ENCODE data around the gene LRIT3.
"Not testable (repeated sequence)": the region's sequence is repeated elsewhere in the genome, so short reads cannot be mapped to it uniquely, and the experiment has no call there.

LRIT3 gene

DNA sequence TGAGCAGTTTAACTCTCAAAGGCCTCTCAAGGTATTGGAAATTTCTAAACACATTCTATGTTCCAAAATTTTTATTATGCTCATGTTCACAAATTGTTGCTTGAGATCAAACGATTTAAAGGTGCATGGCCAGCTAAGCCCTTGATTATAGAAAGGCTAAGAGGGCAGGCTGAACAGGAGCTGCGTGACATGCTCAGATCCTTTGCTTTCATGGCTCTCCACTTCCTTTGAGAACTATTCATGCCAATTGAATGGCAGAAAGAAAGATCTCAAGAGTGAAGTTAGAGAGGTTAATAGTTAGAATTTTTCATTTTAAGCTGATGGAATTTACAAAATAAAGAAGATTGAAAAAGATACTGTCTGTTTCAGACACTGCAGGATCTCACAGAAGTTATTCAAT lies 594 bp downstream of the LRIT3 start:
- no peak for DNase-seq (ENCODE audit: low spot score)

DNA sequence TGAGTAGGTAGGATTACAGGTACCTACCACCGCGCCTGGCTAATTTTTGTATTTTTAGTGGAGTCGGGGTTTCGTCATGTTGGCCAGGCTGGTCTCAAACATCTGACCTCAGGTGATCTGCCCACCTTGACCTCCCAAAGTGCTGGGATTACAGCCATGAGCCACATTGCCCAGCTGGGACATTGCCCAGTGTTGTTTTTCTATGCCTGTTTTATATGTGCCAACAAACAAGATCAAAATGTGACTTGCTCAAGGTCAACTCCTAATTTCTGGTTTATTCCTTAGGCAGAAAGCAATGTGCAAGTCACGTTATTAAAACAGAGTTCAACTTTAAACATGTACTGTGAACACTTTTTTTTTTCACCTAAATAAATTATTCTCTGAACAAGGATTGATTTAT lies 2.7 kb downstream of the LRIT3 start:
- no peak for DNase-seq (ENCODE audit: low spot score)

DNA sequence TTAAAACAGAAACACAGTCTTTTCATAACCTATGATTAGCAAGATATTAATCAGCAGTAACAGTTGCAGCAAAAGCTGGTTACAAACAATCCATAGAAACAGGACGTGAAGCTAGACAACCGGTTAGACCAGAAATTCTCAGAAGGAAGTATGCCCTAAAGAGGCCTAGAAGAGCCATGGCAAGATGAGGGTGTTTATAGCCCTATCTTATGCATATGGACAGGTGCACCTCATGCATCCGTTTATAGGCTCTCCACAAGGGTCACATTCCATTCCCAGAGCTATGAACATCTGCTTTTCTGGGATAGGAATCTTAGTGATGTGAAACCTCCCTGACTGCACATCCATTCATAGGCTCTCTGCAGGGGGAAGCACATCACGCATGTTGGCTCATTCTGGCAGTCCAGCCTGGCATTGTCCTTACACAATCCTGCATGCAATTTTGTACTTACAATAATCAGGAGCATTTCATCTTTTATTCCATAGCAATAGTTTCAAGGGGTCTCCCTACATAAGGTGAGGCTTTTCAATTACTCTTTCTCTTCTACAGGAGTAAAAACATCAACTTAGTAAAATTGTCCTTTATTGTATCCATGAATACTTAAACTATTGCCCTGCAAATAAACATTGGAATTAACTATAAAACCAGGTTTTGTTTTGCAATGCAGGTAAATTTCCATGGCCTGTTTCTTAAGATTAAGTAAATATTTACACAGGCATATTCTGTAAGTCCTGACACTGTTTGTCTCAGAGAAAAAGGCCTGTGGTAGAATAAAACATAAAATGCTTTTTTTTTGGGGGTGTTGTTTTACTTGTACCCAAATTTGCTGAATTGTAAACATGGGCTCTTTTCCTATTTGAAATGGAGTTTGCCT lies 11.8 kb downstream of the LRIT3 start:
- not testable (repeated sequence) for DNase-seq (ENCODE audit: low spot score)

DNA sequence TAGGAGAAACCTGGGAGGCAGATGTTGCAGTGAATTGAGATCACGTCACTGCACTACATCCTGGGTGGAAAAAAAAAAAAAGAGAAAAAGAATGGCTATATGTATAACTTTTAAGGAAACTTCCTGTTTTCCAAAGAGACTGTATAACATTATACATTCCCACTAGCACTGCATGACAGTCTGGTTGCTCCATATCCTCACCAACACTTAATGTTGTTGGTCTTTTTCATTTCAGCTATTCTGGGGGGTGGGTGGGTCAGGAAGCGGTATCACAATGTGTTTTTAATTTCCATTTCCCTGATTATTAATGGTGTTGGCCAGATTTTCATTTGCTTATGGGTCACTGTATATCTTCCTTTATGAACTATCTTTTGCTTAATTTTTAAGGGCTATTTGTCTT lies 13.4 kb downstream of the LRIT3 start:
- no peak for DNase-seq (ENCODE audit: low spot score)

DNA sequence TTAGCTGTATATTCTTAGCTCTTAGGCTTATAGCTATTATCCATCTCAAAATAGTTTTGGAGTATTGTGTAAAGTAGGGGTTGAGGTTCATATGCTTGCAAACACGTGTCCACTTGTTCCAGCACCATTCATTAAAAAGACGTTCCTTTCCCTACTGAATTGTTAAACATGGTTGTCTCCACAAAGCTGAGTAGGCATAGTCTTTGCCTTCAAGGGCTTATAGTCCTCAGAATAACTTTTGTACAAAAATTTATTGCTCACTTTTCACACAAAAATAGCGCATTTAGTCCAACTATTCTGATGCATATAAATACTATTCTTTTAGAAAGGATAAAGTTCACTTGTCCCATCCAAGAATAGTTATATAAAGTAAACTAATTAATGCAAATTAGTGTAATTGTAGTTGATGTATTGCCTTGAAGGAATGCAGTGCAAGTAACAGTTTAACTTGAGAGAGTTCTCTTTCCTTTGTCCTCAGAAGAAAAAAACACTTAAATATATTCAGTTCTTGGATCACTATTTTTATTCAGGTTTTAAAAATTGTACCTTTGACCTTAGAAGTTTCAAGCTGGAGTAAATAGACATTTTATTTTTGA lies 14.1 kb downstream of the LRIT3 start:
- no peak for DNase-seq (ENCODE audit: low spot score)

DNA sequence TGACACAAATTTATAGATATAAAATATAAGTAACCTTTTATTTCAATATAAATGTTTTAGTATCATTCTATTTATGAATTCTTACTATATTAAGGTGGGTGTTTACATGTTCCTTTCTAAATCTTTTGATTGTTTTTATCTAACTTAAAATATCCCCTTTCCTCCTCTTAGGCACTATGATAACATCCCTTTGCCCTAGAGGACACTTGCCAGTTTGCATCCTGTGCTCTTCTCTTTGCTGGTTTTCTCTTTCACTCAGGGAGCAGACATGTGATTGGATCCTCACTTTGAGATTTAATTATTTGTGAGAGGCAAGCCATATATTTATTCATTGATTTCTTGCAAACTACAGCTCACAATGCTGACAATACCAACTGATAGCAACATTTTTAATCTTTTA lies 16.2 kb downstream of the LRIT3 start:
- DNase-seq (ENCODE audit: low spot score), result no peak

DNA sequence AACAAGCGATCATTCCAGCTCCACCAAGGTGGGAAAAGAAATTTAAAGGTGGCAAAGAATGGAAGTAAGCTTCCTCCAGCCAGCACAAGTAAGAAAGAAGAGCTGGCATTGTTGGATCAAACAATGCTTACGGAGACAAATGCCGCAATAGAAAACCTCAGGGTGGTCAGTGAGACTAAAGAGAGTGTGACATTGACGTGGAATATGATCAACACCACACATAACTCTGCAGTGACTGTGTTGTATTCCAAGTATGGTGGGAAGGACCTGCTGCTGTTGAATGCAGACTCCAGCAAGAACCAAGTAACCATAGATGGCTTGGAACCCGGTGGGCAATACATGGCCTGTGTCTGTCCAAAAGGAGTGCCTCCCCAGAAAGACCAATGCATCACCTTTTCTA lies 22.2 kb downstream of the LRIT3 start:
- DNase-seq (ENCODE audit: low spot score), result no peak

DNA sequence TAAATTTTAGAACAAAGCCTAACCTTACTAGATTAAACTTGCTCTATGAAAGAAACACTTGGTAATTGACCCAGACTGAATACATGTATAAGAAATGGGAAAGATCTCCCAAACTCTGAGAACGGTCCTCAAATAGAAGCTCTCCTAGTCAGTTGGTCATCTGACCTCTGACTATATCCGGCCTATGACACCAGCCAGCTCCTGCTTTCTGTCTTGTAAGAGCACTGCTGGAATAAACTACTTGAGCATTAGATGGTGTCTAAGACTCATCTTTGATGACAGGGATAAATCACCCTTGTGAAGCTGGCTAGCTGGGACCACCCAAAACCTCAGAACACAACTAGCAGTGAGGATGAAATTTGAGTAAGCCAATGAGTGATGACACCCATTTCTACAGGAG lies 24.2 kb downstream of the LRIT3 start:
- DNase-seq (ENCODE audit: low spot score), result no peak

DNA sequence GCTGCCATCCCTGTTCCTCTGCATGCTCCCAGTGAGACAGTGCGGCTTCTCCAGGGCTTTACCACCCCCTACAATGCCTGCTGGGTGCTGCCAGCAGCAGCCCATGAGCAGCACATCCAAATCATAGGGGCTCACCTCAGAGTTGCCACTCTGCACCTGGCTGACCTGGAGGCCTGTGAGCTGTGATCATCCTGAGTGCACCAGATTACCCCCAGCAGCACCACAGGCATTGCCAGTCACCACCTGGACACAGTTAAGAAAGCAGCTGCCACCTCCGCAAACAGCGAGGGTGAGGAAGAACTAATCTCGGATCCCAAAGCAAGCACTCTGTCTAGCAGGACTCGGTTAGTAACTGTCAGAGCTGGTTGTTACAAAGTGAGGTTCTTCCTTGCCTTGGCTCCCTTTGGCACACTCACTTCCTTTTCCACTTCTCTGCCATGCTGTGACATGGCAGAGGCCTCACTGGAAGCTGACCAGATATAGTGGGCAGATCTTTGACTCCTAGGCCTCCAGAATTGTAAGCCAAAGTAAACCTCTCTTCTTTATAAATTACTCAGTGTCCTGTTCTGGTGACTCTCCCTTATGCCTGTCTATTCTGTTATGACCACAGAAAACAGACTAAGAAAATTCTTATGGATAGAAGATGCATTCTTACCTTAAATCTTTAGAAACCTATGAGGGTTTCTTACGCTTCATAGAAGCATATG lies 25.2 kb downstream of the LRIT3 start:
- DNase-seq (ENCODE audit: low spot score), result no peak

DNA sequence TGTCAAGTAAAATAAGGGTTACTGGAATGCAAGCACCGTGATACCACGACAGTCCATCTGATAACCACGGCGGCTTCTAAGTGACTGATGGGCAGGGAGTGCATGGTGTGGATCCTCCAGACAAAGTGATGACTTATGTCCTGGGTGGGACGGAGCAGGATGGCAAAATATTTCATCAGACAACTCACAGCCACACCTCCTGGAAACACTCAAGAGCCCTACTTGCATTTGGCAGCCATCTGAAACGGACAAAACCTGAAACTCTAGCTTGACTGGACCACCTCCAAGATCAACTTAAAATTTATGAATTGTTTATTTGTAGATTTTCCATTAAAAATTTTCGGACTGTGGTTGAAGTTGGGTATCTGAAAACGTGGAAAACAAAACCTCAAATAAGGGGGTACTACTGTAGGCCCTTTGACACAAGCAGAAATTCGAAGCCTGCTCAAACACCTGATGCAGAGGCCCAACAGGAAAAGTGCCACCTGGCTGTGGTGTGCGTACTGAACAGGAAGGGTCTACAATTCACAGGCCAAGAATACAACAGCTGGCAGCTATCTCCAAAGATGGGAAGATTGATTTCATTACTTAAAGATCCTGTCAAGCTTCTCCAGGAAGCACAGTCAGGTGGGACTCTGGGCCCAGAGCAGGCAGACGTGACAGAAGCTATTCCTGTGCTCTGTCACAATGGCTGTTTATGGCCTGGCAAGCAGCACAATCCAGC lies 26.0 kb downstream of the LRIT3 start:
- no peak for DNase-seq (ENCODE audit: low spot score)

DNA sequence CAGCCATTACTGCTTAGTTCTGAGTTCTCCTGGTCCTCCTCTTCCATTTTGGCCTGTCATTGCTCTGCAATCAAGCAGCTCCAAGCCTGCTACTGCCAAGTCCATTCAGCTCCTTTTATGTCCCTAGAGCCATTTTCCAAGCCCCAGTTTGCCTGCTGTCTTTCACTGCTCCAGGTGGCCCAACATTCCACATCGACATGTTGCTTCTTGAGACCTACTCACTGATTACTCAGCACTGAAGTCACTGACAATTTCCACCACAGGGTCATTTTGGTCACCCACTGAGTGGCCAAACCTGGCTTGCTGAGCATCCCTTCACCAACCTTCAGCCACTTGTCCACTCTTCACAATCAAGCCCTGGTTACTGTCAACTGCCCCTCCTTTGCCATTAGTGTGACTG lies 27.2 kb downstream of the LRIT3 start:
- DNase-seq (ENCODE audit: low spot score), result no peak

DNA sequence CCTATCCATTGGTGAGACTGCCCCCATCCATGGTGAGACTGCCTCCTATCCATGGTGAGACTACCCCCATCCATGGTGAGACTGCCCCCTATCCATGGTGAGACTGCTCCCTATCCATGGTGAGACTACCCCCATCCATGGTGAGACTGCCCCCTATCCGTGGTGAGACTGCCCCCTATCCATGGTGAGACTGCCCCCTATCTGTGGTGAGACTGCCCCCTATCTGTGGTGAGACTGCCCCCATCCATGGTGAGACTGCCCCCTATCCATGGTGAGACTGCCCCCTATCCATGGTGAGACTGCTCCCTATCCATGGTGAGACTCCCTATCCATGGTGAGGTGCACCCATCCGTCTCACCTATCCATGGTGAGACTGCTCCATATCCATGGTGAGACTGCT lies 27.6 kb downstream of the LRIT3 start:
- DNase-seq (ENCODE audit: low spot score), result not testable (repeated sequence)

DNA sequence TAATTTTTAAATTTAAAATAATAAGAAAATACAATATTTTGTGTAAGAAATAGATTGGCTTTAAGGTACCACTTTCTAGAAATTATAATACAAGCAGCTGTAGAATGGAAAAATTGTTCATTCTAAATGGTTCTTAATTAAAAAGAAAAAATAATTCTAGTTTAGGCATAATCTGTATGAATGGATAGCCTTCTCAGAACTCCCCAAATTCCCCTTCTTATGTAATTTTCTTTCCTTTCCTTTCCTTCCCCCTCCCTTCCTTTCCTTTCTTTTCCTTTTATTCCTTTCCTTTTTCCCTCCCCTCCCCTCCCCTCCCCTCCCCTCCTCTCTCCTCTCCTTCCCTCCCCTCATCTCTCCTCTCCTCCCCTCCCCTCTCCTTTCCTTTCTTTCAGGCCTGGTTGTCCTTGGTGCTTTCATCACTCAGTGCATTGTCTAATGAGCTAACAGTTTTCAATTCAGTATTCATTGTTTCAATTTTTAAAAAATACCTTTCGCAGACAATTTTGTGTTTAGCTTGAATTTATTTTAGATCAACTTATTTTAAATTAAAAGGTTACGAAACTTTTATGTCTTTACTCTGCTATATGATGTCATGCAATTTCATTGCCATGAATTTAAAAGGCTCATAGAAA lies 28.8 kb downstream of the LRIT3 start:
- DNase-seq (ENCODE audit: low spot score), result no peak

DNA sequence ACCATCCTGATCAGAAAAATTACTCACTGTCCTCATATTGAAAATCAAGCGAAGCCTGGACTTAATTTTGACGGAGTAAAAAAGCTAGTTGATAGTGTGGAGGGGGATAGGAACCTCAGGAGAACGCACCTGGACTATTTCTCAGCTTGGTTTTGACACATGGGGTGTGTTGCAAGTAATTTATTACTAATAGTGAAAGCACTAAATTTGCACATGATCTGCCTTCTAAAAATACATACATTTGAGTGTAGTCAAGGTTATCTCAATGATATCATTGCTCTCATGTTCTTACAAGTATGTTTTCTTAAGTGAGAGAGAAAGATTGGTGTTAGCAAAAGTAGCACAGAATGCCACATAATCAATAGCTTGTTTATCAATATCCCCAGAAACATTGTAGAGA lies 29.5 kb downstream of the LRIT3 start:
- DNase-seq (ENCODE audit: low spot score), result no peak

DNA sequence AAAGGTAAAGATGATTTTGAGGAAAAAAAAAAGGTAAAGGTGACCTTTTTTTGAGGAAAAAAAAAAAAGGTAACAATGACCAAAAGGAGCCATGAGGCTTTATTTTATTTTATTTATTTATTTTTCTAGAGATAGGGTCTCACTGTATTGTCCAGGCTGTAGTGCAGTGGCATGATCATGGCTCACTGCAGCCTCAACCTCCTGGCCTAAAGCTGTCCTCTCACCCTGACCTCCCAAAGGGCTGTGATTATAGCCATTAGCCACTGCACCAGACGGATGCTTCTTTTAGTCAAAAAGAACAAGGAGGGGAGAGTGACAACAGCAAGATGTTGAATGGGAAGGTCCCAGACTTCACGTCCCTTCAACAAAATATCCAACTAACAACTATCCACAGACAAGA lies 30.4 kb downstream of the LRIT3 start:
- no peak for DNase-seq (ENCODE audit: low spot score)

DNA sequence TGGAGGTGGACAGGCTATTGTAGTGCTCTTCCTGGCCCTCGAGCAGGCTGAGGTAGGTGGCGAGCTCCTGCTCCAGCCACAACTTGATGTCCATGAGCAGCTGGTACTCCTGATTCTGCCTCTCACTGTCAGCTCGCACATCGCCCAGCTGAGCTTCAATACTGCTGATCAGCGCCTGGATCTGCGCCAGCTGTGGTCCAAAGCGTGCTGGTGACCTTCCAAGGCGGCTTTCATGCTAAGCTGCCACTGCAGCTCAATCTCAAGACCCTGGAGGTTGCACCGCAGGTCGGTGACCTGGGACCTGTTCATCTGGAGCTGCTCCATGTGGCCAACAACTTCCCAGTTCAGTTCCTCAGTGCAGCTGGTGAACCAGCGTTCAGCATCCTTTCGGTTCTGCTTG lies 31.2 kb downstream of the LRIT3 start:
- no peak for DNase-seq (ENCODE audit: low spot score)

DNA sequence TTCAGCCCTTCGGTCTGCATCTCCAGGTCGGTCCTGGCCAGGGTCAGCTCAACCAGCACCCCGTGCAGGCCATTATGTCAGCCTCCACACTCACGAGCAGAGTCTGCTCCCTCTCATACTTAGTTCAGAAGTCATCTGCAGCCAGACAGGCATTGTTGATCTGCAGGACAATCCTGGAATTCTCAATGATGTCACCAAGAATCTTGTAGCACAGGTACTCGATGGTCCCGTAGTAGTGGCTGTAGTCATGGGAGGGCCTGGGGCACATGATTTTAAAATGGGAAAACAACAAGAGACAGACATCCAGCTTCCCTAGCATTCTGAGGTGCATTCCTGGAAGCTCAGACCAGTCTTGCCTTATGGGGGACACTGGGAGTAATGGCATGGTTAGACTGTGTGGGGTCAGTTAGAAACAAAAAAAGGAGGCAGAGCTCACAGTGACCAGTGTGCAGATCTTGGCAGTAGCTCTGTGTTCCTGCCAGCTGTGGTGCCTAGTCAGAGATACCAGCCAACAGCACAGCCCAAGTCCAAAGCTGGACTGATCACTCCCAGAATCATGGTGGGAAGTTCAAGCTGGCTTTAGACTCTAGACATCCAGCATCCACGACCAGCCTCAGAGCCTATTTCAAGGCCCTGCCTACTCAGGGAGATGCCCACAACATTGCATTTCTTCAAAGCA lies 31.9 kb downstream of the LRIT3 start:
- no peak for DNase-seq (ENCODE audit: low spot score)

DNA sequence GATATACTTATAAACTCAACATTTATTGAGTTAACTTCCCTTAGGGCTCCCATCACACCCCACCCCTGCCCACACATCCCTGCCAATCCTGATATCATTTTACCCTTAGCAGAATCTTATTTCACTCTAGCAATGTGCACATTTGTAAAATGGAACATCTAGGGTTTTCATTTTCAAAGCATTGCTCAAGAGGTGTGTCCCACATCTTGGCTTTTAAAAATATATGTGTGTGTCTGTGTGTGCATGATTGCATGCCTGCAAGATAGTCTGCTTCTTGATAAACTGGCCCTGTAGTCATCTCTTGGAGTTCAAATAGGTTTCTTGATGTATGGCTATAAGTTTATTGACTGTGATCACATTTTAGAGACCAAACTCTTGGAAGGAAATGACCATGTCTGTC lies 38.4 kb downstream of the LRIT3 start:
- DNase-seq (ENCODE audit: low spot score), result no peak

DNA sequence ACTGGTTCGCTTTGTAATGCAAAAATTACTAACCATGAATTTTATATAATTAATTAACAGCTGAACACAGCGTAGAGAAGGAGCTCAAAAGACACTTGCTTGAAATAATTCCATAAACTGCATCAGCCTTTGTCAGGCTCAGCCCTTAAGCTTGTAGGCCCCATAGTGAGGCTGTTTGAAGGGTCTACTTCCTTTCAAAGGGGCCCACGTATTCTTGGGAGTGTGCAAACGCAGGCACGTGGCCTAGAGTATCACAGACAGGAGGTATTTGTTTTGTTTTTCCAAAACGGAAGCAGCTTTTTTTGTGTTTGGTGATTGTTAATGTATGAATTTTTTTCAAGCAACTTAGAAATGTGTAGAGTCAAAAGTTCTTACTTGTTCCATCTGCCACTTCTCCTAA lies 39.2 kb downstream of the LRIT3 start:
- DNase-seq (ENCODE audit: low spot score), result no peak

DNA sequence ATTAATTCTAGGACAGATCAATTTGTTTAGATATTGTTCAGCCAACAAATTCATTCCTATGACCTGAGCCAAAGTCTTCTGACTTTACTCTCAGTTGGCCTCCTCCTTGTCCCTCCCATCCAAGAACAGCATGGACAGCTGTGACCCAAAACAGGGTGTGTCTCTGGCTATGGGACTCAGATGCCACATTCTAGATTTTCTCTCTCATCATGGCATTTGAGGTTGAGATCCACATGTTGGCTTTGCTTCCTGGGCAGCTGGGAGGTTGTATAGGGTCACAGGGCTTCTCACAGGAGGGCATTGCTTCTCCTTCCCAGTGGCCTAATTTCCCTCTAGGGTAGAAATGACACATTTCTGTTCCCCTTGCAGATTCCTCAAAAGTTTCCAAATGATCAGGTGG lies 42.2 kb downstream of the LRIT3 start:
- DNase-seq (ENCODE audit: low spot score), result no peak

DNA sequence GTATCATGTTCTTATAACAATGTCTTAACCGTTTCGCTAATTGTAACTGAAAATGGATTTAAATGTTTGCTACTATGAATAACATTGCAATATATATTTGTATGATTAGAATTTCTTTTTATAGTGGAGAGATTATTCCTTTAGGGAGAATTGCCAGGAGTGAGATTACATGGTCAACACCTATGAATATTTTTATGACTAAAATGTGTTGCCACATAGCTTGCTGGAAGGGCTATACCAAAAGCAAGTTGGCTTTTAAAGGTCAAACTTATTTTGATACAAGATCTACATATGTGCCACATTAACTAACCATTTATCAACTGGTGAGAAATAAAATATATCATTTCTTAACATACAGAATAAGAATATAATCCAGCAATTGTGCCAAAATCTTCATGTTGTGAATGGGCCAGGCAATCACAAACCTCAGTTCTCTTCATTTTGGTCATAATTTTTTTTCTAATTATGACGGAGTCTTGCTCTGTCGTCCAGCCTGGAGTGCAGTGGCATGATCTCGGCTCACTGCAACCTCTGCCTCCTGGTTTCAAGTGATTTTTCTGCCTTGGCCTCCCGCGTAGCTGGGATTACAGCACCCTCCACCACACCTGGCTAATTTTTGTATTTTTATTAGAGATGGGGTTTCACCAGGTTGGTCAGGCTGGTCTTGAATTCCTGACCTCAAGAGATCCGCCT lies 54.8 kb downstream of the LRIT3 start:
- DNase-seq (ENCODE audit: low spot score), result no peak

Data from Ammon's horn (tissue), 1 donor.